ENCODE data around the gene CNP.
A peak's percentile ranks its signal among the peaks of the same experiment; 100 is the strongest.
"Not testable (repeated sequence)": the region's sequence is repeated elsewhere in the genome, so short reads cannot be mapped to it uniquely, and the experiment has no call there.

CNP gene
- 22.8 to 36.4 (median 30.1) reads per million in 4 donors for total RNA-seq

GRCh38 chr17:41966463-41967140 is at the start of gene CNP:
Gene CNP, plus strand, starts transcription at chr17:41966795. Its CDS starts 90 bp downstream, at chr17:41966885.
- DNase-seq, result peak; percentile 85 to 92 (median 88)

- no peak for DNase-seq
Observed at GRCh38 chr17:41917192-41917591, 49.4 kb upstream of the CNP start.

- DNase-seq, result peak in 2 of 5 donors; percentile 26 to 39
Observed at GRCh38 chr17:41917679-41918313, 48.8 kb upstream of the CNP start.

GRCh38 chr17:41918314-41919164 is 48.1 kb upstream of the CNP start, which contains the start of gene ACLY:
Gene ACLY, minus strand, starts transcription at chr17:41918951. Its CDS starts 5,078 bp downstream, at chr17:41913873.
- peak; percentile 91 to 98 (median 92) for DNase-seq

- peak in 1 of 5 donors; percentile 3 for DNase-seq
Observed at GRCh38 chr17:41919165-41919817, 47.3 kb upstream of the CNP start.

GRCh38 chr17:41919840-41920579 is 46.6 kb upstream of the CNP start:
- no peak for DNase-seq

GRCh38 chr17:41920580-41920955 is 46.0 kb upstream of the CNP start:
- no peak for DNase-seq

- no peak for DNase-seq
Observed at GRCh38 chr17:41925991-41926590, 40.5 kb upstream of the CNP start.

GRCh38 chr17:41928693-41929251 is 37.8 kb upstream of the CNP start:
- no peak for DNase-seq

- DNase-seq, result peak; percentile 92 to 96 (median 95)
Observed at GRCh38 chr17:41930009-41930832, 36.4 kb upstream of the CNP start, which contains the start of gene ODAD4. Gene ODAD4, plus strand, starts transcription at chr17:41930617. Its CDS starts 107 bp downstream, at chr17:41930724.

- not testable (repeated sequence) for DNase-seq
Observed at GRCh38 chr17:41930833-41931156, 35.8 kb upstream of the CNP start.

GRCh38 chr17:41931715-41932114 is 34.9 kb upstream of the CNP start:
- not testable (repeated sequence) for DNase-seq

GRCh38 chr17:41932816-41933389 is 33.7 kb upstream of the CNP start:
- DNase-seq, result peak in 1 of 5 donors; percentile 63

GRCh38 chr17:41935641-41936040 is 31.0 kb upstream of the CNP start:
- DNase-seq, result no peak

- no peak for DNase-seq
Observed at GRCh38 chr17:41937970-41938954, 28.3 kb upstream of the CNP start.

- no peak for DNase-seq
Observed at GRCh38 chr17:41939044-41939692, 27.4 kb upstream of the CNP start.

GRCh38 chr17:41939693-41940090 is 26.9 kb upstream of the CNP start:
- DNase-seq, result no peak

- DNase-seq, result no peak
Observed at GRCh38 chr17:41941168-41941567, 25.4 kb upstream of the CNP start.

Data from T-helper 1 cell (primary cell).